HepG2 (cell line): ENCODE data around the gene TMEM200A. TPM values are rescaled to one million over a fixed set of nuclear protein-coding genes. Genes with fewer than 3 reads are reported as not detected.

Experiments used
- ARHGAP35 ChIP-seq: sonication (generic); formaldehyde crosslinking; IDR thresholded peaks from 2 replicates; pipeline ENCODE4 v1.9.0; 2022; ENCODE audit warnings: mild to moderate bottlenecking, inconsistent platforms, moderate library complexity, missing genetic modification reagents, borderline replicate concordance
- DBP ChIP-seq: sonication (generic); formaldehyde crosslinking; IDR thresholded peaks from 2 replicates; pipeline ENCODE4 v1.4.0; 2020; ENCODE audit warnings: missing genetic modification reagents; ENCODE audit errors: not compliant biosample characterization
- MYPOP ChIP-seq: sonication (generic); formaldehyde crosslinking; IDR thresholded peaks from 2 replicates; pipeline ENCODE4 v1.8.1; 2023; ENCODE audit warnings: mild to moderate bottlenecking, moderate library complexity, missing genetic modification reagents
- NR2F1 ChIP-seq, 2 experiments: fragments of 450-650 bp in 1 of 2; formaldehyde crosslinking in 1 of 2; IDR thresholded peaks; 2 replicates each; pipeline versions ENCODE4 v1.5.0 to v1.6.1; 2016 to 2020; ENCODE audit warnings: mild to moderate bottlenecking in 1 of 2, missing compliant biosample characterization in 1 of 2, missing genetic modification reagents in 1 of 2, moderate library complexity in 1 of 2
- PREB ChIP-seq: sonication (generic); formaldehyde crosslinking; IDR thresholded peaks from 2 replicates; pipeline ENCODE4 v1.4.0; 2020; ENCODE audit warnings: missing genetic modification reagents
- SOX6 ChIP-seq, 2 experiments: fragments of 450-650 bp in 1 of 2; sonication (generic) in 1 of 2; formaldehyde crosslinking in 1 of 2; IDR thresholded peaks; 2 replicates each; pipeline versions ENCODE4 v1.4.0 to v1.6.1; 2017 to 2020; ENCODE audit warnings: antibody characterized with exemption in 1 of 2, mild to moderate bottlenecking in 1 of 2, missing genetic modification reagents in 1 of 2
- TMF1 ChIP-seq: sonication (generic); formaldehyde crosslinking; IDR thresholded peaks from 2 replicates; pipeline ENCODE4 v1.8.1; 2022; ENCODE audit warnings: low read depth, missing genetic modification reagents
- ZNF382 ChIP-seq: sonication (generic); formaldehyde crosslinking; IDR thresholded peaks from 2 replicates; pipeline ENCODE4 v1.5.0; 2020; ENCODE audit warnings: missing genetic modification reagents, mild to moderate bottlenecking, borderline replicate concordance
- polyA plus RNA-seq, 8 experiments: library from polyadenylated mRNA; depleted of rRNA in 3 of 8; stranded (reverse) in 7 of 8; unstranded in 1 of 8; fragments of >200 nt; fragmentation: Illumina TruSeq in 4 of 8; extraction: Trizol in 4 of 8; gene quantifications; 2 replicates each; pipeline versions ENCODE4 v1.2.1 to v1.2.3, GENCODE V29; 2011 to 2016; ENCODE audit warnings: low read depth in 4 of 8, missing spikeins in 1 of 8, mixed read lengths in 1 of 8; ENCODE audit not compliant: insufficient read depth in 1 of 8
- total RNA-seq, 5 experiments: library from RNA; depleted of rRNA; stranded (reverse); fragments of >200 nt; fragmentation: Illumina TruSeq; extraction: Trizol; gene quantifications; 2 replicates each; pipeline ENCODE4 v1.2.3, GENCODE V29; 2016; ENCODE audit warnings: low read depth in 1 of 5
- TF ChIP-seq, protein P1 (sequence below): sonication (generic); formaldehyde crosslinking; IDR thresholded peaks from 2 replicates; pipeline ENCODE4 v1.5.0; 2020; ENCODE audit warnings: missing genetic modification reagents
- TF ChIP-seq, protein P2 (sequence below), 2 experiments: sonication (generic) in 1 of 2; formaldehyde crosslinking in 1 of 2; IDR thresholded peaks; 2 replicates each; pipeline versions ENCODE4 v1.6.1 to v1.9.0; 2014 to 2022; ENCODE audit warnings: antibody characterized with exemption in 1 of 2, borderline replicate concordance in 1 of 2, inconsistent platforms in 1 of 2, low read depth in 1 of 2, missing genetic modification reagents in 1 of 2
- TF ChIP-seq, protein P3 (sequence below): sonication (generic); formaldehyde crosslinking; IDR thresholded peaks from 2 replicates; pipeline ENCODE4 v1.4.0; 2020; ENCODE audit warnings: missing genetic modification reagents

TMEM200A gene
- total and polyA plus RNA-seq, 2 of the 13 experiments (the other 11 are each of a cell fraction or from before 2014, with no cell fraction given) = 0.34 TPM; not detected in 1

DNA sequence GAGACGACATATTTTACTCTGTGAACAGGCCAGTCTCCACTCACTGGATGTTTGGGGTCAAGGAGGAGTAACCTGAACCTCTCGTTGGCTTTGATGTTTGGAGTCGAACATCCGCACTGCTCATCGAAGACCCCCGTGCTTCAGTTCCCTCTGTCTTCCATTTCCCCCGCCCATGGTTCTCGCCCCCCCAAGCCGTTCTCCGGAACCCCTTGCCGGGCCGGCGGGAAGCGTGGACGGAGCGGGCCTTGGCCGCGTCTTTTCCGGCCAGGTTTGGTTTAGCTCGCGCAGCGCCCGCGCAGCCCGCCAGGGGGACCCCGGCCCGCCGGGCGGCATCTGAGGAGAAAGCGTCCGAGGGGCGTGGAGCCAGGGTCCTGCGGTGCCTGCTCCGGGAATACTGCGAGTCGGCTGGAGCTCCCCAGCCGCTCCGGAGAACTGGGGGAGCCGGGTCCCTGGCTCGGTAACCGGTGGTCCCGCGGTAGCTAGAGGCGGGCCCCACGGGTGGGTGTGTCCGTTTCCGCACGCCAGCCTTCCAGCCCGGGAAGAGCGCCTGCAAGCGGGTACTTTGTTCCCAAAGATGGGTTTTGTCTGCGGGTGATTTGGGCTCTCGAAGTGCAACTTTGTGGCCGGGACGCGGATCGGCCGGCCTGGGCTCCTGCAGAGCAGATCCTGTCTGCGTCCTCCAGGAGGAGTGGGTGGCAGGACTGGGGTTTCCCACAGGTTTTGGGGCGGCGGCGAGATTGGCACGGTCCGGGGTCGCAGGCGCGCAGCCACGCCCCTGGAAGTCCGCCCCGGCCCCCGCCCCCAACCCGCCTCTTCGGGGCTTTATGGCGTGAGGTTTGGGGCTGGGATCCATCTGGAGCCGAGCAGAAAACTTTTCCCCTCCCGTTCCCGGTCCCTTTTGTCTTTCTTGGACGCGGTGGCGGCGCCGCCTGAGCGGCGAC, at the start of gene TMEM200A (continued):
- no peak for TF ChIP-seq NR2F1 (CRISPR knock-in tag; IDR thresholded peaks at IDR 0.05)
- 0 out of 2 replicates have a peak, but pooled peaks have one; percentile 15 for TF ChIP-seq PREB (CRISPR knock-in tag)
- TF ChIP-seq, protein P1, sequence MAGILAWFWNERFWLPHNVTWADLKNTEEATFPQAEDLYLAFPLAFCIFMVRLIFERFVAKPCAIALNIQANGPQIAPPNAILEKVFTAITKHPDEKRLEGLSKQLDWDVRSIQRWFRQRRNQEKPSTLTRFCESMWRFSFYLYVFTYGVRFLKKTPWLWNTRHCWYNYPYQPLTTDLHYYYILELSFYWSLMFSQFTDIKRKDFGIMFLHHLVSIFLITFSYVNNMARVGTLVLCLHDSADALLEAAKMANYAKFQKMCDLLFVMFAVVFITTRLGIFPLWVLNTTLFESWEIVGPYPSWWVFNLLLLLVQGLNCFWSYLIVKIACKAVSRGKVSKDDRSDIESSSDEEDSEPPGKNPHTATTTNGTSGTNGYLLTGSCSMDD (CRISPR knock-in tag) = no peak
- peak; percentile 66 for TF ChIP-seq MYPOP
- TF ChIP-seq TMF1 (CRISPR knock-in tag) = no peak
- no peak for TF ChIP-seq ARHGAP35 (CRISPR knock-in tag)
- TF ChIP-seq SOX6 (IDR thresholded peaks at IDR 0.05) = no peak
- peak; percentile 44 for TF ChIP-seq SOX6 (CRISPR knock-in tag; IDR thresholded peaks at IDR 0.05)
- TF ChIP-seq, protein P2, sequence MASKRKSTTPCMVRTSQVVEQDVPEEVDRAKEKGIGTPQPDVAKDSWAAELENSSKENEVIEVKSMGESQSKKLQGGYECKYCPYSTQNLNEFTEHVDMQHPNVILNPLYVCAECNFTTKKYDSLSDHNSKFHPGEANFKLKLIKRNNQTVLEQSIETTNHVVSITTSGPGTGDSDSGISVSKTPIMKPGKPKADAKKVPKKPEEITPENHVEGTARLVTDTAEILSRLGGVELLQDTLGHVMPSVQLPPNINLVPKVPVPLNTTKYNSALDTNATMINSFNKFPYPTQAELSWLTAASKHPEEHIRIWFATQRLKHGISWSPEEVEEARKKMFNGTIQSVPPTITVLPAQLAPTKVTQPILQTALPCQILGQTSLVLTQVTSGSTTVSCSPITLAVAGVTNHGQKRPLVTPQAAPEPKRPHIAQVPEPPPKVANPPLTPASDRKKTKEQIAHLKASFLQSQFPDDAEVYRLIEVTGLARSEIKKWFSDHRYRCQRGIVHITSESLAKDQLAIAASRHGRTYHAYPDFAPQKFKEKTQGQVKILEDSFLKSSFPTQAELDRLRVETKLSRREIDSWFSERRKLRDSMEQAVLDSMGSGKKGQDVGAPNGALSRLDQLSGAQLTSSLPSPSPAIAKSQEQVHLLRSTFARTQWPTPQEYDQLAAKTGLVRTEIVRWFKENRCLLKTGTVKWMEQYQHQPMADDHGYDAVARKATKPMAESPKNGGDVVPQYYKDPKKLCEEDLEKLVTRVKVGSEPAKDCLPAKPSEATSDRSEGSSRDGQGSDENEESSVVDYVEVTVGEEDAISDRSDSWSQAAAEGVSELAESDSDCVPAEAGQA (IDR thresholded peaks at IDR 0.05; ENCODE audit: low read depth) = no peak
- TF ChIP-seq, protein P2 (CRISPR knock-in tag; IDR thresholded peaks at IDR 0.05; ENCODE audit: borderline replicate concordance) = no peak
- no peak for TF ChIP-seq ZNF382 (CRISPR knock-in tag)
- TF ChIP-seq DBP (CRISPR knock-in tag) = no peak
- TF ChIP-seq, protein P3, sequence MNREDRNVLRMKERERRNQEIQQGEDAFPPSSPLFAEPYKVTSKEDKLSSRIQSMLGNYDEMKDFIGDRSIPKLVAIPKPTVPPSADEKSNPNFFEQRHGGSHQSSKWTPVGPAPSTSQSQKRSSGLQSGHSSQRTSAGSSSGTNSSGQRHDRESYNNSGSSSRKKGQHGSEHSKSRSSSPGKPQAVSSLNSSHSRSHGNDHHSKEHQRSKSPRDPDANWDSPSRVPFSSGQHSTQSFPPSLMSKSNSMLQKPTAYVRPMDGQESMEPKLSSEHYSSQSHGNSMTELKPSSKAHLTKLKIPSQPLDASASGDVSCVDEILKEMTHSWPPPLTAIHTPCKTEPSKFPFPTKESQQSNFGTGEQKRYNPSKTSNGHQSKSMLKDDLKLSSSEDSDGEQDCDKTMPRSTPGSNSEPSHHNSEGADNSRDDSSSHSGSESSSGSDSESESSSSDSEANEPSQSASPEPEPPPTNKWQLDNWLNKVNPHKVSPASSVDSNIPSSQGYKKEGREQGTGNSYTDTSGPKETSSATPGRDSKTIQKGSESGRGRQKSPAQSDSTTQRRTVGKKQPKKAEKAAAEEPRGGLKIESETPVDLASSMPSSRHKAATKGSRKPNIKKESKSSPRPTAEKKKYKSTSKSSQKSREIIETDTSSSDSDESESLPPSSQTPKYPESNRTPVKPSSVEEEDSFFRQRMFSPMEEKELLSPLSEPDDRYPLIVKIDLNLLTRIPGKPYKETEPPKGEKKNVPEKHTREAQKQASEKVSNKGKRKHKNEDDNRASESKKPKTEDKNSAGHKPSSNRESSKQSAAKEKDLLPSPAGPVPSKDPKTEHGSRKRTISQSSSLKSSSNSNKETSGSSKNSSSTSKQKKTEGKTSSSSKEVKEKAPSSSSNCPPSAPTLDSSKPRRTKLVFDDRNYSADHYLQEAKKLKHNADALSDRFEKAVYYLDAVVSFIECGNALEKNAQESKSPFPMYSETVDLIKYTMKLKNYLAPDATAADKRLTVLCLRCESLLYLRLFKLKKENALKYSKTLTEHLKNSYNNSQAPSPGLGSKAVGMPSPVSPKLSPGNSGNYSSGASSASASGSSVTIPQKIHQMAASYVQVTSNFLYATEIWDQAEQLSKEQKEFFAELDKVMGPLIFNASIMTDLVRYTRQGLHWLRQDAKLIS (CRISPR knock-in tag) = no peak
